ENCODE measurements around the gene DNAH6. TPM values are rescaled to one million over a fixed set of nuclear protein-coding genes. Genes with fewer than 3 reads are reported as not detected.

DNAH6 gene
- polyA plus RNA-seq, 1 donor (not counting 4 experiments of a cell fraction or from before 2014, with no cell fraction given) = 0.05 TPM

- Histone ChIP-seq H3K9ac (ENCODE audit: control insufficient read depth, extremely low read depth, insufficient read depth, low read length) (no peak overlapping the region), H3K27ac (ENCODE audit: control insufficient read depth, insufficient read depth, low read length) (no peak overlapping the region), H3K4me1 (ENCODE audit: control insufficient read depth, extremely low read depth, insufficient read depth, low read length) (no peaks in the 10 kb centered on the region), H3K4me2 (ENCODE audit: control insufficient read depth, extremely low read depth, insufficient read depth, low read depth, low read length) (no peak overlapping the region), H3K9me1 (ENCODE audit: control insufficient read depth, extremely low read depth, insufficient read depth, low read length) (no peaks in the 10 kb centered on the region), H4K20me1 (ENCODE audit: control insufficient read depth, extremely low read depth, insufficient read depth, low read length) (no peaks in the 10 kb centered on the region), H3K4me3 (ENCODE audit: control insufficient read depth in 2 of 3, extremely low read depth in 1 of 3, insufficient read depth in 2 of 3, low read depth in 1 of 3, low read length in 3 of 3) (no peak overlapping the region), H3K27me3 (ENCODE audit: control insufficient read depth, extremely low read depth, insufficient read depth, low read length) (peaks cover 3% of the 10 kb centered on the region), H2AFZ (ENCODE audit: control insufficient read depth, low read length) (no peak overlapping the region), H3K9me3 (ENCODE audit: control insufficient read depth, low read depth, low read length) (no peaks in the 10 kb centered on the region), H3K79me2 (ENCODE audit: control insufficient read depth, insufficient read depth, low read length) (no peaks in the 10 kb centered on the region), H3K36me3 (ENCODE audit: control insufficient read depth in 2 of 2, extremely low read depth in 1 of 2, insufficient read depth in 2 of 2, low read length in 2 of 2) (no peaks in the 10 kb centered on the region)
- TF ChIP-seq CTCF (optimal IDR thresholded peaks at IDR 0.05 in 1 of 3, IDR thresholded peaks at IDR 0.05 in 1 of 3, conservative IDR thresholded peaks at IDR 0.05 in 1 of 3; ENCODE audit: extremely low read depth in 1 of 3, insufficient read depth in 2 of 3, low read length in 3 of 3) = no peak
- no peak for TF ChIP-seq EZH2 (IDR thresholded peaks at IDR 0.05; ENCODE audit: low read length)
- dilution Hi-C loops (cut with MboI; ENCODE audit: extremely low pct_ligation_motif_present, low sequenced_read_pairs) = no loop called here
- DNase-seq (ENCODE audit: low read depth, low spot score) (no peak), FAIRE-seq (no peak)
Measured at GRCh38 chr2:84829693-84830092, 313.4 kb downstream of the DNAH6 start.

GRCh38 chr2:84830095-84830494 lies 313.8 kb downstream of the DNAH6 start:
- dilution Hi-C loops (cut with MboI; ENCODE audit: extremely low pct_ligation_motif_present, low sequenced_read_pairs) = no loop called here
- DNase-seq (ENCODE audit: low read depth, low spot score) (no peak), FAIRE-seq (no peak)
- no peaks in the 10 kb centered on the region for H3K4me1 ChIP-seq (ENCODE audit: control insufficient read depth, extremely low read depth, insufficient read depth, low read length)
- H3K9me1 ChIP-seq (ENCODE audit: control insufficient read depth, extremely low read depth, insufficient read depth, low read length) = no peaks in the 10 kb centered on the region
- H3K4me2 ChIP-seq (ENCODE audit: control insufficient read depth, extremely low read depth, insufficient read depth, low read depth, low read length) = no peak overlapping the region
- TF ChIP-seq CTCF (optimal IDR thresholded peaks at IDR 0.05 in 1 of 3, IDR thresholded peaks at IDR 0.05 in 1 of 3, conservative IDR thresholded peaks at IDR 0.05 in 1 of 3; ENCODE audit: extremely low read depth in 1 of 3, insufficient read depth in 2 of 3, low read length in 3 of 3) = no peak
- H4K20me1 ChIP-seq (ENCODE audit: control insufficient read depth, extremely low read depth, insufficient read depth, low read length) = no peaks in the 10 kb centered on the region
- no peak overlapping the region for H2AFZ ChIP-seq (ENCODE audit: control insufficient read depth, low read length)
- H3K27me3 ChIP-seq (ENCODE audit: control insufficient read depth, extremely low read depth, insufficient read depth, low read length) = peaks cover 3% of the 10 kb centered on the region
- no peak overlapping the region for H3K9ac ChIP-seq (ENCODE audit: control insufficient read depth, extremely low read depth, insufficient read depth, low read length)
- H3K79me2 ChIP-seq (ENCODE audit: control insufficient read depth, insufficient read depth, low read length) = no peaks in the 10 kb centered on the region
- H3K36me3 ChIP-seq (ENCODE audit: control insufficient read depth in 2 of 2, extremely low read depth in 1 of 2, insufficient read depth in 2 of 2, low read length in 2 of 2) = no peaks in the 10 kb centered on the region
- H3K4me3 ChIP-seq (ENCODE audit: control insufficient read depth in 2 of 3, extremely low read depth in 1 of 3, insufficient read depth in 2 of 3, low read depth in 1 of 3, low read length in 3 of 3) = no peak overlapping the region
- no peak overlapping the region for H3K27ac ChIP-seq (ENCODE audit: control insufficient read depth, insufficient read depth, low read length)
- H3K9me3 ChIP-seq (ENCODE audit: control insufficient read depth, low read depth, low read length) = no peaks in the 10 kb centered on the region
